NCI-H774 (cell line): ENCODE measurements around the gene STOX2.

ENCODE experiments used
- DNase-seq: peaks from one replicate; lab custom pipeline; 2025; lab: John Stamatoyannopoulos, UW

The STOX2 gene

DNA sequence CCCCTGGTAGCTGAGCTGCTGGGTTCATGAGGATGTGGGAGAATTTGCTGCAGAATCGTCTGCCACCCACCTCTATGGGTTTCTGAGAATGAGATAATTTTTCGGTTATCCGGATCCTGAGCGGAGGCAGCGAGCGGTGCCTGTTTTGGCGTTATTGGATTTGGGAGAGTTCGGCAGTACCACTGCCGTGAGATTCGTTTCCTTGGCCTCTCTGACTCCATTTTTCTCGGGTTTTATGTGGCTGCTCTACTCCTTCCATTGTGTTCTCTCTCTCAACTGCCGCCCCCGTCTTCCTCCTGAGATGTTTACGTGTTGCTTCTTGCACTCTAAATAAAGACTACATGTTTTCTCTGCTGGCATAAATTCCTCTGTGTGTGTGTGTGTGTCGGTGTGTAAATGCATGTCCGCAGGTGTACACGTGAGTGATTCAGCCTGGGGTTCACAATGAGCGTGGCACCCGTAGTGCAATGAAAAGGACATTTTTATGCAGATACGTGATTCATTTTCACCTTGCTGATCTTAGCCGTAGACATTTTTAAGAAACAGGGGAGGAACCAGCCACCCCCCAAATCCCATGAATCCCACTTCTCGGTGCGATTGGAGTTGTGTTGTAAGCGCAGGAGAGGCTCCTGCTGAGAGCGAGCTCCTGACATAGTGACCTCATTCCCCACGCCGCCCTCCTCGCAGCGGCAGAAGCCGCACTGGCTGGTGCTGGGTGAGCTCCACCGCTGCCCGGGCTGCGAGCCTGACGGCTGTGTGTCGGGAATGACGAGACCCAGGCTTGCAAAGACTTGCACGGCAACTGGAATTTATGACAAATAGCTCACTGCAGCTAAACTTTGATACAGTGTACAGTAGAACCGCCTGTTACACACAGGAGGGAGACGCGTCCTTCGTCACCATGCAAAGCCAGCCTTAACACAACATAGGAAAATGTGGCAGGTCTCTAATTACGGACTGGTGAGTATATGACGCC is 82.2 kb downstream of the STOX2 start:
- DNase-seq: peak; percentile 0

DNA sequence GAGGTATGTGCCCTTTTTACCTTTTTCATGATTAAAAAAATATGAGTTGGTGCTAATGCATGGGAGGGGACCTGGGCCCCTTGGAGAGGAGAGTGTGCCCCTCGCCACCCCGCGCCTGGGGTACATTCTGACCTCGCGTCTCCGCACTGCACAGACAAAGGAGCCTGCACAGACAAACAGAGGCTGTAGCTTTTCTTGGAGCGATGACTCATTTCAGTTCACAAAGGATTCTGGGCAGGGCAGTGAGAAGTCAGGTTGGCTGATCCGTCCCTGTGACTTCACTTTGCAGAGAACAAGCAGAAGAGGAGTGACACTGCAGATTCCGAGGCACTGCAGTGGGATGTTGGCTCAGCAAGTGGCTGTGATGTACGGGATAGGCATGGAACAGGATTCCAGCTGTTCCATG is 82.9 kb downstream of the STOX2 start:
- peak; percentile 26 for DNase-seq

DNA sequence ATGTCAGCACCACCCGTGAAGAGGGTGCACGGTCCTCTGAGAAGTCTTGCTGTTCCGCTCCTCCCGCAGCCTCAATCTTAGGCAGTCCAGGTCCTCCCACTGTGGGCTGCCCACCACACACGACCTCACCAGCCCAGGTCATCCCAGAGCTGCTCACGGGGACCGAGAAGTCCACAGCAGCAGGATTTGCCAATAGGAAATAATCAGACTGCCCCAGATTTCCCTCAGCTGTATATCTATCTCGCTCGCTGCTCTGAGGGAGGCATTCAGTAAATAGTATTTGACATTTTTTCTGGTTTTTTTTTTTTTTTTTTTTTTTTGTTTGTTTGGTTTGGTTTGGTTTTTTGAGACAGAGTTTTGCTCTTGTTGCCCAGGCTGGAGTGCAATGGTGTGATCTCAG is 83.8 kb downstream of the STOX2 start:
- no peak for DNase-seq

DNA sequence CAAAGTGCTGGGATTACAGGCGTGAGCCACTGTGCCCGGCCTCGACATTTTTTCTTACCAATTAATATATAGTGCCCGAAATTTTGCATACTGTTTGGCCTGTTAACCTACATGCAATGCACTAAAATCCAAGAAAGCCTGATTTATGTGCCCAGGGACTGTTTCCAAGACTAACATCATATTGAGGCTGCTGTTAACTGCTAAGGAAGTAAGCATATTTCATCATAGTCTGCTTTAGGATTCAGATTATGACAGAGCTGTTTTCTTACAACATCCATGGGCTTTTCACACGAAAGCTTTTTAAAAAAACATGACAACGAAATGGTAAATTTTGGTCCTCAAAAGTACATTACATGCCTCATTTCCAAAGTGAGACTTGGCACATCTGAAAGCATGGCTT is 84.4 kb downstream of the STOX2 start:
- no peak for DNase-seq

DNA sequence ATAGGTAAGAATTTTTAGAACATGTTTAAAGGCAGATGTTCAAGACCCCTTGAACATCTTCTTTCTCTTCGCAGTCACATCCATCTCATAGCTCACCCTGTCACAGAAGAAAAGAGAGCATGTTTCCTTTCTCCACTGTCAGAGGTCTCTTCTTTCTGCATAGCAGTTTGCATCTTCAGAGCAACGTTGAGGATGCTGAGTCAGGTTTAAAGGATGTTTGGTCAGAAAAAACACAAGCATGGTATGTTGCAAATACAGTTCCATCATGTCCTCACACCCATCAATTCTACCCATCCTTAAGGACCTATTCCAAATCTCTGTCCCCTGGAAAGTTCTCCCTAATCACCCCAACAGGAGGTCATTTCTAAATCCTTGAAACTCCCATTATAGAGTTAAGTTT is 84.8 kb downstream of the STOX2 start:
- no peak for DNase-seq

DNA sequence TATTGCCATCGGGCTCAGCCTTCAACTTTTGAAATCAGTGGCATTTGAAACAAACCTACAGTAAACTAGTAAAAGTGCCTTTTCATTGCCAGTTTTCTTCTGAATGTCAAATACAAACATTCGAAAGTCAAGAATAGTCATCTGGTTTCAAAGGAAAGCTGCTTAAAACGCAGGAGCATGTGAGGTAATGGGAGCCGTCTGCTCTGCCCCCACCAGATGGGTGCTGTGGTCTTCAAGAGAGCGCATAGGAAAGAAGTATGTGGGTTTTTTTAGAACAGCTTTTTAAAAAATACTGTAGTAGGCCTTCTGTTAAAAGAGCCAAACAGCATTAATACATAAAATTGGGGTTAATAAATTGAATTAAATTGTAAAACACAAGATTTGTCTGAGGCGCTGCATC is 88.6 kb downstream of the STOX2 start:
- DNase-seq: no peak

DNA sequence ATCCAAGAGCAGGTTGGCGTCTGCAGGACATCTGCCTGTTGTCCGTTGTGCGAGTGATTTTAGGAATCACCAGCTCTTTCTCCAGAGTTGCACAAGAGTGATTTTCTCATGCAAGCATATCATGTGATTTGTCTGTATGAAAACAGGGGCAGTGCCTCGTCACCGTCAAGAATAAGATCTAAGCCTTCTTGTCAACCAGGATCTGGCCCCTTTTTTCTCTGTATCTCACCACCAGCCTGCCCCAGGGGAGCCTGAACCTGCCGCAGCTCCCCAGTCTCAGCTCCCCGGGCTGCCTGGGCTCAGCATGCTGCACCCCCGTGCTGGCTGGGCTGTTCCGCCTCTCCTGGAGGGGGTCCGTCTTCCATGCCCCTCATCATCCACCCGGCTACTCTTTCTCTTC is 90.5 kb downstream of the STOX2 start:
- no peak for DNase-seq

DNA sequence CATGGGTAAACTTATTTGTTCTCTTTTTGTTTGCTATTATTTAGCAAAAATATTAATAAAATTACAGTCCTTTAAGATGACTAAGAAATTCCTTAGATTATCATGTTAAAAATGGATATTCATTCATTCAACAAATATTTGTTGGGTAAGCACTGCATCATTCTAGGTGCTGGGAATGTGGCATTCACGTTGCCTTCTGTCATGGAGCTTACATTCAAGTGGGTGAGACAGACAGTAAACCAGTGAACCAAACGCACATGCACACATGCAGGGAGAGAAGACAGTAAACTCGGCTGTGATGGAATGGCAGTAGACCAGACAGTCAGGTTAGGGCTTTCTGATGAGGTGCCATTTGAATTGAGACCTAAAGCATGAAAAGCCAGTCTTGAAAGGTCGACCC is 91.8 kb downstream of the STOX2 start:
- DNase-seq: no peak

DNA sequence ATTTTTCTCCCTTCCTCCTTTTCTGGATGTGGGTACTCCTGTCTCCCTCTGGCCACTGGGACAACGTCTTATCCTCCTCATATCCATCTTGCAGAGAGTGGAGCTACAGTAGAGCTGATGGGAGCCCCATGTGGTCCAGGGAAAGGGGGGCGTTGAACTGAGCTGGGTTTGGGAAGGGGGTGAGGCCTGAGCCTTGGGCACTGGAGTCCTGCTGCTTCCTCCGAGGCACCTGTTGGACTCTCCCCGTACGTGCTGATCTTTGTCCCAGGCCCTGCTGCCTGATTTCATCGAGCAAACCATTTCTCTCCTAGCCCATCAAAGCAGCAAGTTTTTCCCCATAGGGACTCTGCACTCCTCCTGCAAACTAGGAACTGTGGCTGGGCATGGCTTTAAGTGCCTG is 94.3 kb downstream of the STOX2 start:
- no peak for DNase-seq

DNA sequence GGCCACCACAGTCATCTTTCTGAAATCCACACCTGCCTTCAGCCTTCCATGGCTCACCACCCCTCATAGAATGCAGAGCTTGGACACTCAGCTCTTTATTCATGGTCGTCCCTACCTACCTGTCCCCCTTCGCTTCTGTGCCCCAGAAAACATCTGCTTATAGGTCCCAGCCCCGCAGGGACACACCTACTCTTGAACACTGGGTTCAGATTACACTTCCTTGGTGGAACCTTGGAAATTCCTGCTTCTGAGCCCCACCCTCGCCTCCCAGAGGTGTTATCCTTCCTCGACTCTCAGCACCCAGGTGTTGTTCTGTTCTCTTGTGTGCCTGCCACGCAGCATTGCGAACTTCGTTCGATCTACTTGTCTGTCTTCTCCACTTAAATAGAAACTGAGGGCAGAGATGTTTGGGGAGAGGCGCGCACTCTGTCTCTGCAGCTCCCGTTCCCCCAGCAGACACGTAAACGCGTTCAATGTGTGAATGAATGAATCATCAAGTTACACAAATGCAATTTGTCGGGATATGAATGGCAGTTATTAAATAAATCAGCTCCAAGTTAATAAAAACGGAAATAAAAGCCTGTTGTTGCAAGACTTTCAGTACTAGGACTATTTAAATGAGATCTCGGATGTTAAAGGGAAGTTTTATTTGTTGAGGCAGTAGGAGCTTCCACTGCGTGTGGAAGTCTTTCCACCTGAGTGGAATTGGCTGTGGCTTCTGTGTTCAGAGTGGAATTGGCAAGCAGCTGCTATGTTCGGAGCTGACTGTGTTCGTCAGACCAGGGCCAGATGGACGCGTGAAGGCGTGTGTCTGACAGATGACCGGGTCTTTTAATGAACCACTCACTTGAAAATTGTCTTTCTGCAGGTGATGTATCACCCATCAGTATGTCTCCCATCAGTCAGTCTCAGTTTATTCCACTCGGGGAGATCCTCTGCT is 95.6 kb downstream of the STOX2 start:
- no peak for DNase-seq

DNA sequence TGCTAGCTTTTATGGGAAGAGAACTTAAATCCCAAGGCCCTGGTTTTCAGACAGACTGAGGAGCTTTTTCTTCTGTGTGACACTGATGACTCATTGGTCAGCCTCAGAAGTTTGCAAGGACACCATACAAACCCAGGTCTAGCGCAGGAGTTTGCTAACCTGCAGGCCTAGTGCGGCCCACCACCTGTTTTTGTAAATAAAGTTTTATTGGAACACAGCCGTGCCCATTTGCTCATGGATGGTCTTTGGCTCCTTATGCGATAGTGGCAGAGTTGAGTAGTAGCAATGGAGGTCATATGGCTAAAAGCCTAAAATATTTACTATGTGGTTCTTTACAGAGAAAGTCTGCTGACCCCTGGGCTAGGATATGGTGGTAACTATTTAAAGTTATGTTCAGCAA is 98.3 kb downstream of the STOX2 start:
- DNase-seq: no peak

DNA sequence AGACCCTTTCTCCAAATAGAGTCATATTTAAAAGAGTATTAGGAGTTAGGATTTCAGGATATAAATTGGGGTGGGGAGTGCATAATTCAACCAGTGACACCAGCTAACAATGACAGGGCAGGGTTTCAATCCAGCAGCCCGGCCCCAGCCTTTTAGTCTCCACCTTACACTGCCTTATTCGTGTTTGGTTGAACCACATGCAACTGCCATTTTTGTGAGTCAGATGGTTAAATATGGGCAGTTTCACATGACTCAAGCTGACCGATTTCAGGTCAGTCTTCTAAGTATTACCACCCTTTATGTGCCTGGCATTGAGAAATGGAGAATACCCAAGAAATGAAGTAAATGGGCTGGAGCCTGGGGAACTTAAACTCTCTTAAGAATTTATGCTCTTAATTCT is 102.8 kb downstream of the STOX2 start:
- DNase-seq: no peak

DNA sequence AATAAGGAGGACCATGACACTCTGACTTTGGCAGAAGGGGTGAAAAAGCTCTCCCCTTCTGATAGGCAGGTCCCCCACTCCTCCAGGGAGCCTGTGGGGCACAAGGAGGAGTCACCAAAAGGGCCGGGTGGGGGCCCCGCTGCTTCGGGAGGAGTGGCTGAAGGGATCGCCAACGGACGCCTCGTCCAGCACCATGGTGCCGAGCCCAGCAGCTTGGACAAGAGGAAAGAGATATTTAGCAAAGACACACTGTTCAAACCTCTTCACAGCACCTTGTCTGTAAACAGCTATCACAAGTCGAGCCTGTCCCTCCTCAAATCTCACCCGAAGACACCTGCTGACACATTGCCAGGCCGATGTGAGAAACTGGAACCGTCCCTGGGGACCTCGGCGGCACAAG is 105.6 kb downstream of the STOX2 start:
- no peak for DNase-seq

DNA sequence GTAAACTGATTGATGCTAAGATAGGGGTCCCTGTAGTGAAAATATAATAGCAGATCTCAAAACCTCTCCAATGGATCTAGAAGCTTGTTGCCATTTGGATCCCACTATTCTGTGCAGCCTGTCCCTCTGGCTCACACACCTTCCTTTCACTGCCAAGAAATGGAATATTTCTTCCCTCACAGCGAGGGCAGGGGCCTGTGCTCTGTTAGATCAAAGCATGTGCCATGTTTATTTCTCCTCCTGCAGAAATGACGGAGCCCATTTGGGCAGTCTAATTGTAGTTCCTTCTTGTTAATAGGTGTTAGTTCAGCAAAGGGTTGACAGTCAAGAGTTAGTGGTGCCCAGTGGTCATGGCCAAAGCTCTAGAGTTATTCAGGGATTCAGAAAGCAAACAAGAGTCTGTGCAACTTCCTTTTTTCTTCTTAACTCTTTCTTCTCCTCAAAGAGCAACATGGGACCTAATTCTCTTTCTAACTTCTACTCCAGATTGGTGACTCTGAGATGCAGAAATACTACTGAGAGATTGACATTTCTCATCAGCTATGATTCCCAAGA is 106.8 kb downstream of the STOX2 start:
- no peak for DNase-seq

DNA sequence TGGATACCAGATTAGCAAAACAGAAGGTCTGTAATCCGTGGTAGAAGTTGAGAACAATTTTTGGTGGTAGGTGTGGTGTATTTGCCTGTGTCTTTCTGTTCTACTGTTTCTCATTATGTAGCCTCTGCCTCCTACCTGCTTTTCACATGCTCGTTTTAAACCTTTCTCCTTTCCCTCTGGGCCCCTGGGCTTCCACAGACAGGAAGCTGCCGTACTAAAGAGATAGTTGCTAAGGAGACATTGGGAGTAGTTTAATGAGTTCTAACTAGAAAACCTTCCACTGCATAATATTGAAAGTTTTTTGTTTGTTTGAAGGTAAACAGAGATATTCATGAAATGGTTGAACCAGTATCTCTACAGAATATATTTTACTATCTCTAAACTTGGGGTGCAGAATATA is 107.8 kb downstream of the STOX2 start:
- DNase-seq: no peak

DNA sequence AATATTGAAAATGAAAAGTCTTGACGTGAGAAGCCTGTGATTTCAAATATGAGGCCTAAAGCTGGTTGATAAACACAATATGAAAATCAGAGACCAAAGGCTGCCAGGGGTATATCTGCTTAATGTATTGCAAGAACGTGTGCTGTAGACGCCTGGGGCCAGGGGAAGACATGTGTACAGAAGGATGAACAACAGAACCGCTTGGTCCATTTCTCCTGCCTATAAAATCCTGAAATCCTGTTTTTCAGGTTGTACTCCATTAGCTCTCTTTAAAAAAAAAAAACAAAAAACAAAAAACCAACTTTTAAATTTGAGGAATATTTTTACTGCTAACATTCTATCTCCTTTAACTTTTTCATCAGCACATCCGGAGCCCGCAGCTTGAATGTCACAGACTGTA is 109.2 kb downstream of the STOX2 start:
- DNase-seq: no peak

DNA sequence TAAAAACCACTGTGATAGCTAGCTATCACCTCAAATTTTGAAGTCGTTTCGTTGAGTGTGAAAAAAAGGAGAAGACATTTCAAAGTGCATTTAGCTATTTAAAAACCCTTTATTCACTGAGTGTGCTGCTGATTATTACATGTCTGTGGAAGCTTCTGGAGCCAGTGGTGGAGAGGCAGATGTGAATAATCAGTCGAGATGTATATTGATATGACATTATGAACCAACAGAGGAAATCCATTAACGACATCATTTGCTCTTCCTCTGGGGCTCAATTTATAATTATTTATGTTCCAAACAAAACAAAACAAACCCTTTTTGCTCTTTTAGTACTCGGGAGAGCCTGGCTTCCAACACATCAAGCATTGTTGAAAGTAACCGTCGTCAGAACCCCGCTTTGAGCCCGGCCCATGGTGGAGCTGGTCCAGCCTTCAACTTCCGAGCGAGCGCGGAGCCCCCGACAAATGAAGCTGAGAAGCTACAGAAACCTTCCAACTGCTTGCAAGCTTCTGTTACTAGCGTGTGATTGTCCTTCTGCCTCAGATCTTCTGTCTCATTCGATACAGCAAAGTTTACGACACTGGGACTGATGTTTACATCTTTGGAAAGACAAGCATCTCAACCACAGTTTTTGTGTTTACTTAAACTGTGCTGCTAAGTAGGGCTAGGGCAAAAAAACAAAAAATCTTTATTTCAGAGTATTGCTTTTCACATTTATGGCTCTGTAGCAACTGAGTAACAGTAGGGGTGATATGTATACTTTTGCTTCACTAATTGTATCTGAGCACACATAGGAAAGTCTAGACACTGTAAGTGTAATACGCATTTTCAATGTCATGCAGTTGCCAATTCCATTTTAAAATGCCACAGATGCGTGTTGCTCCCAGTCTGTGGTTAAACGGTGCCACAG is 111.9 kb downstream of the STOX2 start:
- DNase-seq: no peak

DNA sequence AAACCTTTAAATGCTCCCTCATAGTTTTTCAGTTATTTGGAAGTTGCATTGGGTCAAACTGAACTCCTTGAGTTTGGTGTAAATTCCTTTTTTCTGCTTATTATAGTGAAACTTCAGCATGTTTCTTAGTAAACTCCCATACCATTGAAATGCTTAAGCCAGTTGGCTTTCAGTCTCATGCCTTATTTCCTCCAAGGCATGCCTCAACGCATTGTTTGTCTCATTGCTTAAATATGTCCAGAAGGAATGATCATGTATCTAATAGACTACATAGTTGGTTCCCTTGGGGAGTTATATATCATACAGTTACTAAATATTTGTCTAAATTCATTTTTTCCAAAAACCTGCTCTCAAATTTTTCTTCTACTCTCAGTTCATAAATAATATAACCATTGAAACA is 114.0 kb downstream of the STOX2 start:
- no peak for DNase-seq

DNA sequence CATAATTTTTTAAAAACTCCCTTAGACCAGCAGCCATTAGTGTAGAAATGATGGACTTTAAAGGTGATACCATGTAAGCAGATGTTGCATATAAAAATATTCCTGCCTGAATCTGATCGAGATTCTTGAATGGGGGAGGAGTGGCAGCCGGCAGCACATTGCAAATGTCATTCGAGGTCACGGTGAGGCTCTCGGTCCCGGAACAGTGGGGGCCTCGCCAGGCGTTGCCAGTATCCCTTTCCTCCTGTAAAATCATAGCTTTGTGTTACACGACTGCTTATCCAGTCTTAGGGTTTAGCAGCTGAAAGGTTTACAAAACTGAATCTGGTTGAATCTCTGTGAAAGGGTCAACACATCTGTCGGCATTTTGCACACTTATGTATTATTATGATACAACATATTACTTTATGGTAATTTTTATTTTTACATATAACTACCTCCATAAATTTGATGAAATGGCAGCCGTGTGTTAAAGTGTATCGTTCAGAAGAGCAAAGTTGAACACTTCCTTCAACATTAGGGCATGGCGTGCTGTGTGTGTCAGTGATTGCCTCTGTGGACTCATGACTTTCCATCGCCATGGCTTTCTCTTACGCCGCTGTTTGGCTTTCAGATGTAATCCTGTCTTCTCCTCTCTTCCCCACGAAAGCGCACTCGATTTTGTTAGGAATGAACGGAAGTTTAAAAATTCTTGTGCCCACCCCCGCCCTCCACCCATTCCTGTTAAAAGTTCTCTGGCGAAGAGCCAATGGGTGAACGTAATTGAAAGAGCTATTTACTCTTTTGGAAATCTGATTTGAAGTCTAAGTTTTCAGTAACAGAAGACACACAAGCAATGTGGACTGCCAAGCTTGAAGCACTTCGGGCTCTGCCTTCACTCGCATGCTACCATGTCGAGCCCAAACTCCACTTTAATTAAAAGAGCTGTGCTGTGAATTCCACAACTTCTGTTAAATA is 114.8 kb downstream of the STOX2 start:
- no peak for DNase-seq

DNA sequence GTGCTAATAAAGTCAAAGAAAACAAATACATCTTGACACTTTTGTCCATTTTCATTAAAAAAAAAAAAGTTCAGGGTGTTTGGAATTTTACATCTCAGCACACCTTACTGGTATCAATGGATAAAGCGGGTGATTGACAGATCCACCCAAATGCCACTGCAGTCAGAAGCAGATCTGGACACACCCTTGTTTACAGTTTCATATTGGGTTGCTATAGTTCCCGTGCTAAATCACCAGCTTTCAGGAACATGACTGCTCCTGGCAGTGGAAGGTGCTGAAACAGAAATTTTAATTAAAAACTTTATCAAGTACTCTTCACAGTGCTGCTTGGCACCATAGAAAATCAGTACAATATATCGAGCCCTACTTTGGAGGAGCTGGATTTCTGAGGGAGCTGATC is 116.3 kb downstream of the STOX2 start:
- no peak for DNase-seq
